ENCODE measurements around the gene ZNF718.
"Not testable (repeated sequence)": the region's sequence is repeated elsewhere in the genome, so short reads cannot be mapped to it uniquely, and the experiment has no call there.

The ZNF718 gene

DNA sequence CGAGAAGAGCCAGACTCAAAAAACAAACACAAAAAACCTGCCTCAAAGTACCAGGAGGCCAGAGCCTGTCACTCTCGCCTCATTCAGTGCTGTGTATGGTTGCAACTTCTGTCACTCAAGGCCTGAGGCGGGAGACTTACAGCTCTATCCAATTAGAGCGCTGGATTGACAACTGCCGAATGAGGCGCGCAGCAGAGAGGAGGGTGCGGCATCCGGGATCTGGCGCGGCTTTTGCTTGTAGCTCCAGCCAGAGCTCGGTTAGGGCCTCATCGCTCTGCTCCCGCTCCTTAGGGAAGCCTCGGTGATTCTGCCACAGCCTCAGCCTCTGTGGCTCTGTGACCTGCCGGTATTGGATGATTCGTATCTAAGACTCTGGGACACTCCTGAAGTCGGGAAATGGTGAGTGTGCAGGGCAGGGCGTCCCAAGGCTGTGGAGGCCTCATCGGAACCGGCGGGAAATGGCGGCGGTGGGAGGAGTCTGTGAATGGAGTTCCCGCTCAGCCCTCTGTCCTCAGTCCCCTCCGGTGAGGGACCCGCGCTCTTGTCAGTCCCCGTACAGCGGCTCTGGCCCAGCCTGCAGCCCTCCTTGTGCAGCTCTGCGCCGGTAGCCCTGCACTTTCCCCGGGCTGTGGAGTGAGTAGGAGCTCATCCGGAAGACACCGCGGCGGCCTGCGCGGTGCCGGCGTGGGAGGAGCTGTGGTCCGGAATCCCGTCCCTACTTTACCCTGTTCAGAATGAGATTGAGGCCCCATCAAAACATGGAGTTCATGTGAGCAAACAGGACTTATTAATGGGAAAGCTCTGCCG lies at the start of gene ZNF718:
Gene ZNF718 (plus strand): TSS at position 227 of the 807 bp plus-strand sequence. CDS start 170 bp downstream, at position 397.
- DNase-seq (peak; percentile 83), ATAC-seq (peak; percentile 98)

DNA sequence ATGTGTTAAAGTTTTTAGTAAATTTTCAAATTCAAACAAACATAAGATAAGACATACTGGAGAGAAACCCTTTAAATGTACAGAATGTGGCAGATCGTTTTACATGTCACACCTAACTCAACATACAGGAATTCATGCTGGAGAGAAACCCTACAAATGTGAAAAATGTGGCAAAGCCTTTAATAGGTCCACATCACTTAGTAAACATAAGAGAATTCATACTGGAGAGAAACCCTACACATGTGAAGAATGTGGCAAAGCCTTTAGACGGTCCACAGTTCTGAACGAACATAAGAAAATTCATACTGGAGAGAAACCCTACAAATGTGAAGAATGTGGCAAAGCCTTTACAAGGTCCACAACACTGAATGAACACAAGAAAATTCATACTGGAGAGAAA lies 38.4 kb upstream of the ZNF718 start:
- no peak for ATAC-seq
- DNase-seq = no peak

DNA sequence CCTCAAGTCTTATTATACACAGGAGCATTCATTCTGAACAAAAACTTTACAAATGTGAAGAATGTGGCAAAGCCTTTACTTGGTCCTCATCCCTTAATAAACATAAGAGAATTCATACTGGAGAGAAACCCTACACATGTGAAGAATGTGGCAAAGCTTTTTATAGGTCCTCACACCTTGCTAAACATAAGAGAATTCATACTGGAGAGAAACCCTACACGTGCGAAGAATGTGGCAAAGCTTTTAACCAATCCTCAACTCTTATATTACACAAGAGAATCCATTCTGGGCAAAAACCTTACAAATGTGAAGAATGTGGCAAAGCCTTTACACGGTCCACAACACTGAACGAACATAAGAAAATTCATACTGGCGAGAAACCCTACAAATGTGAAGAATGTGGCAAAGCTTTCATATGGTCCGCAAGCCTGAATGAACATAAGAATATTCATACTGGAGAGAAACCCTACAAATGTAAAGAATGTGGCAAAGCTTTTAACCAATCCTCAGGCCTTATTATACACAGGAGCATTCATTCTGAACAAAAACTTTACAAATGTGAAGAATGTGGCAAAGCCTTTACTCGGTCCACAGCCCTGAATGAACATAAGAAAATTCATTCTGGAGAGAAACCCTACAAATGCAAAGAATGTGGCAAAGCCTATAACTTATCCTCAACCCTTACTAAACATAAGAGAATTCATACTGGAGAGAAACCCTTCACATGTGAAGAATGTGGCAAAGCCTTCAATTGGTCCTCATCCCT lies 37.6 kb upstream of the ZNF718 start:
- not testable (repeated sequence) for DNase-seq, ATAC-seq

DNA sequence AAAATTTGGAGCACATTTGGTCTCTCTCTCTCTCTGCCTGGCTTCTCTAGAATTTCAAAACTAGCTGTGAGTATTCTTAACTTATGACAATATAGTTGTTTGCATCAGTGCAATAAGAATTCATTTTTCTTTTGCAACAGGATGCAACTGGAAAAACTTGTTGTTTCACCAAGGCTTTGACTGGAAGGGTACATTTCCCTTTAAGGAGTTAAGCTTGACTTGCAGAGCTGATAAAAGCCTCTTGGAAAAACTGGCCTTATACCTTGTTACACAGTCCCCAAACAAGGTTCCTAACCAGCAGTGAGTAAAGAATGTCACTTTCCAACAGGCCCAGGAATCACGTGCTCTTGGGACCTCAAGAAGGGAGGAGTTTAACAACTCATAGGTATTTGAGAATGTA lies 25.9 kb upstream of the ZNF718 start:
- ATAC-seq (no peak), DNase-seq (no peak)

DNA sequence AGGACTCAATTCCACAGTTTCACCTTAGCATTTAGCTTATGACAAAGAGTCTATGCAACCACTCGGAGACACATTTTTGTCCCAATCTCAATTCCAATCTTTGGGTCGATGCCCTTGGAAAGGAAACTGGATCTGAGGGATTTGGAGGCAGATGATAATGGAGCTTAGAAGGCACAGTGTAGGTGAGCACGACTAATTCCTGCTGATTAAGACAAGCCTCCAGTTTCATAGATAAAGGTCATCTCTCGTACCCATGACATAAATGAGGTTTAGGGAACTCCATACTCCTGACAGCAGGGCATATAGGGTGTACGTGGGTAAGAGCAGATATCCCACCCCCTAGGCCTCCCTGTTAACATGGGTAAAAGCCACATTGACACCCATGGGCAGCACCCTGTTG lies 24.4 kb upstream of the ZNF718 start:
- ATAC-seq (no peak), DNase-seq (no peak)

DNA sequence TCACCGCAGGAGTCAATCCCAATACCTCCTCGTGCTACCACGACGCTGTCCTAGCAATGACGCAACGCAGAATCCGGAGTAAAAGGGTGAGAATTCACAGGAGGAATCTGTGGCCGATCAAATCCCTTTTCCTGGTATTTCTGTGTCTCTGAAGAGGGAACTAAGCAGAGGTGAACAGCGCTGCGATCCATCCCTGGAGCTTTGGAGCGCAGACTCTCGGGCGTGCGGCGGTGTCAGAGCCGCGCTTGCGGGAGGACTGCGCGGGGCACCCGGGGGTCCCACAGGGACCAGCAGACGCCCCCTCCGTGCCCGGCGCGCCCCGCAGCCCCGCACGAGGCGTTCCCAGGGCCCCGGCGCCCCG lies 17.2 kb upstream of the ZNF718 start:
- DNase-seq = no peak
- ATAC-seq = no peak

DNA sequence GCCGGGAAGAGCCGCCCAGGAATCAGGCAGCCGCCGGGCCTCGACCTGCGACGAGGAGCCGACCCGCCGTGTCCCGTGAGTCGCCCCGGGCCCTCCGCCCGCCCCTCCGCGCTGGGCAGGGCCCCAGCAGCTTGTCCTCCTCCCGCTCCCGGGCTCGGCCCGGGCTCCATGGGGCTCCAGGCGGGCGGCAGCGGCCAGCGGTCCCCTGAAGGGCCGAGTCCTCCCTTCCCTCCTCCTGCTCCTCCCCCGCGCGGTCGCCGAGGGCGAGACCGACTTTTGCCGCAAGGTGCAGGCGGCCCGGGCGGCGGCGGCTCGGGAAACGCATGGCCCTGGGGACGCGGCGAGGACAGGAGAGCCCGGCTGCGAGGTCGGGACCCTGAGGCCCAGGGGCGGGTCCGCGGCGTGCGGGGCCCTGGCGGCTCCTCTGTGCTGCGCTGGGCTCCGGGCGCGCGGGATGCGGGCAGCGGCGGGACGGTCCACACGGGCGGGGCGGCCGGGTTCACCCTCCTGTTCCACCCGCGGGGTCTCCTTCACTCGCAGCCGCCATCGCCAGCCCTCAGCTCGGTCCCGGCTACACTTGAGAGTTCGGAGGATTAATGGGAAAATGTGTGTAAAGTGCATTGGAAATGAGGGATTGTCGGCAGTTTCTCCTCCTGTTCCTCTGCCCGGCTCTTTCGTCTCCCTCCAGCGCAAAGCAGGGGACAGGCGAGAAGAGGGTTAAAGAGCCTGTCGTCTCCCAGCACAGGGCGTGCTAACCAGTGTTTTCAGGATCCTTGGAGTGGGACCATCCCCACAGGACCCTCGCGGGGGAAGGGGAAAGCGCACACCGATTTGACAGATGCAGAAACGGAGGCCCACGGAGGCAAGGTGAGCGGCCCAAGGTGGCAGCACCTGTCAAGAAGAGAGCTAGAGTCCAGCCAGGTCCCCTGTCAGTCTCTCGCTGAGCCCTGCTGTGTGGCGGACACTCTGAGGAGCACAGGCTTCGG lies 16.6 kb upstream of the ZNF718 start:
- ATAC-seq = no peak
- no peak for DNase-seq

DNA sequence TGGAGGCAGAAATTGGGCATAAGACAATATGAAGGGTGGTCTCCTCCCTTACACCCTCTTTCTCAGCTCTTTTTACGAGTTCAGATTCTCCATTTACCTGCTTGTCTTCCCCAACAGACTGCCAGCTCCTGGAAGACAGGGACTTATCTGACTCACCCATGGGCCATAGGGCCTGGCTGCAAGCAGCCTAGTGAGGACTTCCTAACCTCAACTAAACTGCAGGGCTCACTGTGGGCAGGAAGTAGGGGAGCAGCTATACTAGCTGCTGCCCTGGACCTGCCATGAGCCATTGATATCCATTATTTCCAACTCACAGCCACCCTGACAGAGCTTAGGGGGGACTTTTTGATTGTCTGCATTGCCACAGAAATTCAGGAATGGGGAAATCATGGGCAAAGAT lies 11.5 kb upstream of the ZNF718 start:
- no peak for DNase-seq
- ATAC-seq = no peak

DNA sequence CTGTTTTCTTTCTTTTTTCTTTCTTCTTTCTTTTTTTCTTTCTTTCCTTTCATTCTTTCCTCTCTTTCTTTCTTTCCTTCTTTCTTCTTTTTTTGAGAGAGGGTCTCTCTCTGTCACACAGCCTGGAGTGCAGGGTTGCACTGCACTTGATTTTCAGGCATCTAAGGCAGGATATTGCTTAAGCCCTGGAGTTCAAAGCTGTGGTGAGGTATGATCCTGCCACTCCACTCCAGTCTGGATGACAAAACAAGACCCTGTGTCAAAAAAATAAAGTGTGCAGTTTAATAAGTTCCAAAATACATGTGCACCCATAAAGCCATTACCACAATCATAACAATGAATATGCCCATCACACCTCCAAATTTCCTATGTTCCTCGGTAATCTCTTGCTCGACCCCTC lies 10.6 kb upstream of the ZNF718 start:
- DNase-seq (no peak), ATAC-seq (no peak)

DNA sequence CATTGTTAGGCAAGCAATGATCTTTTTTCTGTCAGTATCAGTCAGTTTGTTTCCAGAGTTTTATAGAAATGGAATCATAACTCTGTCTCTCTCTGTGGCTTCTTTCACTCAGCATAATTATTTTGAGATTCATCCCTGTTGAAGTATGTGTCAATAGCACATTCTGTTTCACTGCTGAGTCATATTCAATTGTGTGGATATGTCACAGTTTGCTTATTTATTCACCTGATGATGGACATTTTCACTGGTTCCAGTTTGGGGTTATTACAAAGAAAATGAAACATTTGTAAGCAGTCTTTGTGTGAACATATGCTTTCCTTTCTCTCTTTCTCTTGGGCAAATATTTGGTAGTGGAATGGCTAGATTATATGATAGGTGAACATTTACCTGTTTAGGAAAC lies 10.2 kb upstream of the ZNF718 start:
- no peak for DNase-seq
- no peak for ATAC-seq

DNA sequence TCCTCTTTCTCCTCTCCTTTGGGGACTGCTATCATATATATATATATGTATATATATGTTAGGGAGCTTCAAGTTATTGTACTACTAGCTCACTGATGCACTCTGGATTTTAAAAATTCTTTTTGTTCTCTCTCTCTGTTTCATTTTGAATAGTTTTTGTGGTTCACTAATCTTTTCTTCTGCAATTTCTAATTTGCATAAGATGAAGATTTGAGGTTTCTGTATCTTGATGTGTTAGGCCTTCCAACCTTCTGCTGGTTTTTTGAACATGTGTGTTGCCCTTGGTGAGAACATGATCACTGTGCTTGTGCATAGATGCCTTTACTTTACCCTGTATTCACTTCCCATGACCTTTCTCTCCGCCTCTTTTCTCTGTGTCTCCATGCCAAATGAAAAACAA lies 7.8 kb upstream of the ZNF718 start:
- ATAC-seq (no peak), DNase-seq (no peak)

DNA sequence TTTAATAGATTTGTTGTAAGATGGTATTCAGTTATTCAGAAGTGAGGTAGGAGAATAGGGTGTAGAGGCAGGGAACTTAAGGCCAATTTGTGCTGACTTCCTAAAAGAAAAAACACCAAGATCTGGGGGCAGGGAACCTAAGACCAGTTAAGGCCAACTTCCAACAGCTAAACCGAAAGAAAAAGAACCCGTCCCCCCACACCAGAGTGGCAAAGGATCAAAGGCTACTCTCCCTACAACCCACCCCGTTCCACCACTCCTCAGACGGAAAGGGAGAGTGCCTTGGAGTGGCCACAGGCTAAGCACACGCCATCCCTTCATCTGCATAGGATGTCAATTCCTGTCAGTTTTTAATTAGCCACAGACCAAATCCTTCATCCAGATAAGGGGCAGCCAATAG lies 3.7 kb upstream of the ZNF718 start:
- ATAC-seq = no peak
- no peak for DNase-seq

DNA sequence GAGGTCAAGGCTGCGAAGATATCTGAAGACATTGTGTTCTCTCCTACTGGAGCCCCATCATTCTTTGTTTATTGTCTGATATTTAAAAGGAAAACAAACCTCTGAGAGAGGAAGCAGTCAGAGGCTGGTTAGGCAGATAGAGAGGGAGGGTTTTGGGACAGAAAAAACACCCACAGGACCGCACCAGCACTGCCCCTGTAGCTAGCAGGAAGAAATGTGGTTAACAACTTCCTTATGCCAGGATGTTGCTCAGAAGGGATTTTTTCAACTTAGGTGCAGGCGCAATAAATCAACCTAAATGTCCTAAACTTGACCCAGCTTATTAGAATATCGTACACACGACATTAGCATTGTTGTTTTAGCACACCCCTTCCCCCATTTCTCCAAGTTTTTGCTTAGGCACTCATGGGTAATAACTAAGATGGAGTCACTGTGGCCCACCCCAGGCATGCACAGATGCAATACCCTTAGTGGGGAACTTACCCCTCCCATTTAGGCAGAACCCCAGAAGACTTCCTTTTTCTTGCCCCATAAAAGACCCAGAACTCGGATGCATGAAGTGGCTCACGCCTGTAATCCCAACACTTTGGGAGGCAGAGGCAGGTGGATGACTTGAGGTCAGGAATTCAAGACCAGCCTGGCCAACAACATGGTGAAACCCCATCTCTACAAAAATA lies 2.8 kb upstream of the ZNF718 start:
- ATAC-seq (no peak), DNase-seq (no peak)

DNA sequence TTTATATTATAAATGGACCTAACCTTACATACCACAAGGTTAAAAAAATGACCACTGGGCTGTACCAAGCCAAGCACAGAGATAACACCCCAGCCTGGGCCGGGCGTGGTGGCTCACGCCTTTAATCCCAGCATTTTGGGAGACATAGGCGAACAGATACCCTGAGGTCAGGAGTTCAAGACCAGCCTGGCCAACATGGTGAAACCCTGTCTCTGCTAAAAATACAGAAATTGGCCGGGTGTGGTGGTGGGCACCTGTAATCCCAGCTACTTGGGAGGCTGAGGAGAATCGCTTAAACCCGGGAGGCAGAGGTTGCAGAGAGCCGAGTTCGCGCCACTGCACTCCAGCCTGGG lies 403 bp upstream of the ZNF718 start:
- not testable (repeated sequence) for ATAC-seq, DNase-seq

DNA sequence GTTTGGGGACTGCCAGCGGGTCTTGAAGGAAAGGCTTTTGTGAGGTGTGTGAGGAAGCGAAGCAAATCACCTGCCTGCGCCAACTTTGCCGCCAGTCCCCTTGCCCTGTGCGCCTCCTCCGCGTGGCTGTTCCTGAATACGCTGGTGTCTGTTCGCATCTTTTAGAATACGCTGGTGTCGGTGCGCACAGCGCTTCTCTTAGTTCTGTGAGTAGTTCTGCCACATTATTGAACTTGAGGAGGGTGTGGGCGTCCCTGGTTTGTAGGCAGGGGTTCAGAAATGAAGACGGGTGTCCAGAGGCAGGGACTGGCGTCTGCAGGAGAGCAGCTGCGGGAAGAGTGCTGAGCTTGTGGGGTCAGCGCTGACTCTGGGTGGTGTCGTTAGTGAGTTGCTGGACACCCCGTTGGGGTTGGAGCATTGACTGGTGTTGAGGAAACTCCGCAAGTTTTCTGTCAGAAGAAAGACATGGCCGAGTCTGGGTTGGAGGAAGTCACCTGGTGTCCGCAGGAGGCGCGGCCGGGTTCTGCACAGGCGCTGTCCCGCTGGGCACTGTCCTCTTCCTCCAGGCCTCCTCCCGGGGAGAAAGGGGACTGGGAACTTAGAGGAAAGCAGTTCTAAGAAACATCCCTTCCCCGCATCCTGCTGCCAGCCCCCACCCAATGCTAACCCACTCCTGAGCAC lies 930 bp downstream of the ZNF718 start:
- ATAC-seq = no peak
- peak; percentile 33 for DNase-seq

DNA sequence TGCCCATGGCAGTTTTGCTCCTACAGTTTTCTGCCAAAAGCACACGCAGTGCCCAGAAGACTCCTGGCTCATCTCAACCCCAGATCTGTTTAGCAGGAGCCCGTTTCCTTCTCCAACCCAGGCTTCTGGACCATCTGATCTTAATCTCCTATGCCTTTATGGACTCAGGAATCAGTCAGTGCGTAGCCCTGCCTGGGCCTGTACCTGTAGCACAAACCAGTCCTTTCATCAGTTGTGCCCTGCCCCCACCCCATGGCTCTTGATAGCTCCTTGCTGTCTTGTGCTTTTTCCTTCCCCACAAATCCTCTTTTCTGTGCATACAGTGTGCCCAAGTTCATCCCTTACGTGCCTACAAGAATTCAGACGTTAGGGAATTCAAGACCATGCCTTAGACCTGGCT lies 1.5 kb downstream of the ZNF718 start:
- no peak for ATAC-seq
- no peak for DNase-seq

DNA sequence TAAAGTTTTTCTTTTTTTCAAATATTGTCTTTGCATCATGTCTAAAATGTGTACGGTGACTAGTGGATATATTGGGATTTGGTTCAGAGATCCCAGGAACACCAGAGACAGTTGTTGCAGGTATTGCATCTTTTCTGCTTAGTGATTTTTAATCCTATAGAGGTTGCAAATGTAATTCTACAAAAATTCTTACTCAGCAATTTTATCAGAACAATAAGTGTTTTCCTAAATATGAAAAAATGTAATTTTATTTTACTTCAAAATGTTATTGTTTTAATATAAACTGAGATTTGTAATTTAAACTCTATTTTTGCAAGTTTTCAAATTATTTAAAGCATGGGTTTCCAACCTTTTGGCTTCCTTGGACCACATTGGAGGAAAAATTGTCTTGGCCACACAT lies 8.2 kb downstream of the ZNF718 start:
- ATAC-seq (no peak), DNase-seq (no peak)

DNA sequence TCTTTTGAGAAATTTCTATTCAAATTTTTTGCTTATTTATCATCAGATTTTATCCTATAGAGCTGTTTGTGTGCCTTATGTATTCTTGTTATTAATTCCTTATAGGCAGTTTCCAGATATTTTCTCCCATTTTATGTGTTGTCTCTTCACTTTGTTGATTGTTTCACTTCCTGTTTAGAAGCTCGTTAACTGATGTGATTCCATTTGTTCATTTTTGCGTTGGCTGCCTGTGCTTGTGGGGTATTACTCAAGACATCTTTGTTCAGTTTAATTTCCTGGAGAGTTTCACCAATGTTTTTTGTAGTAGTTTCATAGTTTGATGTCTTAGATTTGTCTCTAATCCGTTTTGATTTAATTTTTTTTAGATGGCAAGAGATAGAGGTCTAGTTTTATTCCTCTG lies 14.6 kb downstream of the ZNF718 start:
- DNase-seq (no peak), ATAC-seq (no peak)

DNA sequence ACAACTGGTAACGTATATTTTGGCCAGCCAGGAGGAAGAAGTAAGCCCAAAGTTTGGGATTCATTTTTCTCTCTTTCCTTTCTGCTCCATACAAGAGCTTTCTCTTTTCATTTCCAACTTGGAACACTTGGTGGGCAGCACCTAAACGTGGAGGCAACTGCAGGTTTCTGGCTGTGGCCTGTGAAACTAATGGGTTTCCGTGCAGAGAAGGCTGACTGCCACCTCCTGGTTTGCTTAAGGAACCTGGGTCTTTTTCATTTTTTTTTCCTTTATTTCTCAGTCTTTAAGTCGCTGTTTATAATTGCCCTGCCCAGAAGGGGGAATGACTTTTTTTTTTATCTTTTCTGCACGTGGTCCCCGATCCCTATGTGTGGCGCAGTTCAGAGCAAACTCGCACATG lies 15.4 kb downstream of the ZNF718 start:
- no peak for ATAC-seq
- no peak for DNase-seq

DNA sequence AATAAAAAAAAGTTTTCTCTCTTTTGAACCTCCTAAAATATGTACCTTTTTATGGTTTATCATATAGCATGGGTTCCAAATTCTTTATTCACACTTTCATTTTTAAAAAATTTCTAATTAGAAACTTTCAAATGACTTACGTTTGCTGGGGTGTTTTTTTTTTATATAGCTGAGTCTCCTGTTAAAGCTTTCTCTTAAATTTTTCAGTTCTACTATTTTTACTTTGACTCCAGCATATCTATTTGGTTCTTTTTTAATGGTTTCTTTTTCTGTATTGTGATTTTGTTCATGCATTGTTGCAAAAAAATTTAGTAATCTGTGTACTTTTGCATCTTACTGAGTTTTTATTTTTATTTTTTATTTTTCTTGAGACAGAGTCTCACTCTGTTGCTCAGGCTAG lies 22.3 kb downstream of the ZNF718 start:
- DNase-seq = no peak
- ATAC-seq = no peak

DNA sequence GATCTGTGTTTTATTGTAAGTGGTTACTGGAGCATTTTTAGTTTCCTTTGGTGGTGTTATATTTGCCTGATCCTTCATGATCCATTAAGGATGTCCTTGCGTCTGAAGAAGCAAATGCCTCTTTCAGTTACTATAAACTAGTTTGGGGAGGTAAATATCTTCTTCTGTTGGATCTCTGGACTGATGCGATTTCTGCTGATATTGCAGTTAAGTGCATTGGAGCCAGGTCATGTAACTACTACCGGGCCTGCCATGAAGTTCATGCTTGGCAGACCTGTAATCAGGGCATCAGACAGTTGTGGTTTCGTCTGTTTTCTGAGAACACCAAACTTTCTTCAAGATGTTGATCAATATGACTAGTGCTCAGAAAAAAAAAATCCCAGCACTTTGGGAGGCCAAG lies 22.9 kb downstream of the ZNF718 start:
- ATAC-seq = no peak
- no peak for DNase-seq

Measured in stimulated activated naive CD8-positive, alpha-beta T cell treated with anti-CD3 and anti-CD28 coated beads, Interleukin-15, Interleukin-2, amounts not matched to agents 100 U/mL and 50 U/mL, for 24 hours (primary cell).